GM23338 (cell line): ENCODE data around the gene DCAF12L2. TPM values are rescaled to one million over a fixed set of nuclear protein-coding genes. Genes with fewer than 3 reads are reported as not detected.

ENCODE experiments used
- ATAC-seq: fragments of 200-7000 bp; cut with Tn5 transposase; 3 replicates; pipeline ENCODE4 v1.9.1; 2020
- DNase-seq: peaks from one replicate; pipeline ENCODE4 v3.0.0-alpha.2; 2015; ENCODE audit warnings: low spot score
- H2AFZ ChIP-seq: fragments of 200-600 bp; sonication (generic); 2 replicates; pipeline ENCODE4 v1.8.0; 2016; ENCODE audit warnings: antibody characterized with exemption, mild to moderate bottlenecking, moderate library complexity
- H3F3A ChIP-seq: fragments of 200-600 bp; sonication (generic); replicated peaks from 2 replicates; pipeline ENCODE4 v1.8.0; 2017; ENCODE audit warnings: antibody characterized with exemption, mixed run types, low read depth
- H3K27ac ChIP-seq: fragments of 200-600 bp; sonication (generic); 2 replicates; pipeline ENCODE4 v1.6.1; 2016; ENCODE audit warnings: low read depth
- H3K27me3 ChIP-seq: fragments of 200-600 bp; sonication (generic); 2 replicates; pipeline ENCODE4 v1.8.0; 2016; ENCODE audit warnings: mild to moderate bottlenecking, mixed run types, moderate library complexity; ENCODE audit not compliant: insufficient read depth
- H3K36me3 ChIP-seq: fragments of 200-600 bp; sonication (generic); 2 replicates; pipeline ENCODE4 v1.8.0; 2016; ENCODE audit warnings: mild to moderate bottlenecking; ENCODE audit not compliant: insufficient read depth
- H3K4me1 ChIP-seq: fragments of 200-600 bp; sonication (generic); 2 replicates; pipeline ENCODE4 v1.8.0; 2016; ENCODE audit warnings: mild to moderate bottlenecking, moderate library complexity; ENCODE audit not compliant: insufficient read depth
- H3K4me2 ChIP-seq: fragments of 200-600 bp; sonication (generic); 2 replicates; pipeline ENCODE4 v1.7.1; 2017; ENCODE audit warnings: mixed run types
- H3K4me3 ChIP-seq: fragments of 200-600 bp; sonication (generic); 2 replicates; pipeline ENCODE4 v1.6.1; 2016; ENCODE audit warnings: mixed run types
- H3K79me2 ChIP-seq: fragments of 200-600 bp; sonication (generic); replicated peaks from 2 replicates; pipeline ENCODE4 v1.8.0; 2017; ENCODE audit warnings: mild to moderate bottlenecking; ENCODE audit not compliant: insufficient read depth
- H3K9me2 ChIP-seq: fragments of 200-600 bp; sonication (generic); 2 replicates; pipeline ENCODE4 v1.8.0; 2017; ENCODE audit not compliant: insufficient read depth
- H4K20me1 ChIP-seq: fragments of 200-600 bp; sonication (generic); replicated peaks from 2 replicates; pipeline ENCODE4 v1.8.0; 2017; ENCODE audit warnings: mild to moderate bottlenecking; ENCODE audit not compliant: insufficient read depth
- H3K27ac Mint-ChIP-seq: 2 replicates; pipeline ENCODE4 v1.8.0; 2020; ENCODE audit warnings: inconsistent platforms, mild to moderate bottlenecking, moderate library complexity, mixed read lengths
- H3K27me3 Mint-ChIP-seq: 3 replicates; pipeline ENCODE4 v1.8.0; 2022; ENCODE audit warnings: low read depth, mild to moderate bottlenecking, moderate library complexity, mixed read lengths, inconsistent platforms; ENCODE audit not compliant: insufficient read depth, poor library complexity
- H3K36me3 Mint-ChIP-seq: 3 replicates; pipeline ENCODE4 v1.8.0; 2021; ENCODE audit warnings: low read depth, mild to moderate bottlenecking, inconsistent platforms, moderate library complexity, mixed read lengths
- H3K4me1 Mint-ChIP-seq: 3 replicates; pipeline ENCODE4 v1.8.0; 2020; ENCODE audit warnings: mild to moderate bottlenecking, inconsistent platforms, mixed read lengths
- H3K4me3 Mint-ChIP-seq: 3 replicates; pipeline ENCODE4 v1.8.0; 2021; ENCODE audit warnings: moderate library complexity, mild to moderate bottlenecking, inconsistent platforms, mixed read lengths
- H3K9me3 Mint-ChIP-seq: 3 replicates; pipeline ENCODE4 v1.8.0; 2020; ENCODE audit warnings: moderate library complexity, mild to moderate bottlenecking, inconsistent platforms, mixed read lengths
- CREB1 ChIP-seq: fragments of 250-450 bp; sonication (Bioruptor Pico); IDR thresholded peaks from 2 replicates; pipeline ENCODE4 v1.5.0; 2020; ENCODE audit warnings: low read depth, mild to moderate bottlenecking, moderate library complexity
- CTCF ChIP-seq, 2 experiments: fragments of 200-600 bp in 1 of 2; sonication (generic) in 1 of 2; conservative IDR thresholded peaks; 2 replicates each; pipeline versions ENCODE4 v1.5.1 to v1.6.1; 2016 to 2017; ENCODE audit warnings: antibody characterized with exemption in 2 of 2, low read depth in 2 of 2, mild to moderate bottlenecking in 2 of 2, moderate library complexity in 1 of 2
- ETS1 ChIP-seq: IDR thresholded peaks from 2 replicates; pipeline ENCODE4 v1.6.1; 2016; ENCODE audit warnings: antibody characterized with exemption
- EZH2 ChIP-seq: fragments of 200-600 bp; sonication (generic); IDR thresholded peaks from one replicate; pipeline ENCODE4 v1.8.0; 2017; ENCODE audit warnings: antibody characterized with exemption, mild to moderate bottlenecking, low read depth; ENCODE audit not compliant: unreplicated experiment
- EZH2phosphoT487 ChIP-seq: fragments of 200-600 bp; sonication (generic); IDR thresholded peaks from one replicate; pipeline ENCODE4 v1.8.1; 2018; ENCODE audit warnings: antibody characterized with exemption; ENCODE audit not compliant: unreplicated experiment
- JUNB ChIP-seq: IDR thresholded peaks from one replicate; pipeline ENCODE4 v1.6.1; 2016; ENCODE audit warnings: antibody characterized with exemption; ENCODE audit not compliant: unreplicated experiment
- NANOG ChIP-seq: IDR thresholded peaks from 2 replicates; pipeline ENCODE4 v1.6.1; 2016; ENCODE audit warnings: antibody characterized with exemption, borderline replicate concordance
- POLR2AphosphoS5 ChIP-seq: IDR thresholded peaks from 2 replicates; pipeline ENCODE4 v1.6.1; 2016; ENCODE audit warnings: antibody characterized with exemption, low read depth
- REST ChIP-seq: IDR thresholded peaks from one replicate; pipeline ENCODE4 v1.6.1; 2018; ENCODE audit warnings: antibody characterized with exemption; ENCODE audit not compliant: unreplicated experiment
- STAT1 ChIP-seq: IDR thresholded peaks from one replicate; pipeline ENCODE4 v1.6.1; 2016; ENCODE audit warnings: antibody characterized with exemption; ENCODE audit not compliant: unreplicated experiment
- ZNF114 ChIP-seq: fragments of 250-450 bp; sonication (Bioruptor Pico); IDR thresholded peaks from 2 replicates; pipeline ENCODE4 v1.5.0; 2020; ENCODE audit warnings: mild to moderate bottlenecking, moderate library complexity
- ZNF331 ChIP-seq: fragments of 250-450 bp; sonication (Bioruptor Pico); IDR thresholded peaks from 2 replicates; pipeline ENCODE4 v1.5.0; 2020; ENCODE audit warnings: low read depth, mild to moderate bottlenecking, moderate library complexity
- ZNF462 ChIP-seq: fragments of 250-450 bp; sonication (Bioruptor Pico); IDR thresholded peaks from 2 replicates; pipeline ENCODE4 v1.5.0; 2020; ENCODE audit warnings: mild to moderate bottlenecking, moderate library complexity
- long read RNA-seq: library from polyadenylated mRNA; unstranded; transcript quantifications from one replicate; pipeline ENCODE4 v2.0.0, GENCODE V29; 2020; ENCODE audit not compliant: unreplicated experiment
- polyA plus RNA-seq: library from polyadenylated mRNA; unstranded; fragments of >200 nt; fragmentation: Nextera tagmentation; extraction: Ambion mirVana; gene quantifications from 2 replicates; pipeline ENCODE4 v1.2.1, GENCODE V29; 2016
- total RNA-seq: library from RNA; depleted of rRNA; stranded (reverse); fragments of >200 nt; shearing (Covaris generic); gene quantifications from 2 replicates; pipeline ENCODE4 v1.2.3, GENCODE V29; 2014; rRNA removed

The DCAF12L2 gene
- 1.3 and 1.9 TPM in 2 replicates for total RNA-seq
- 0.45 and 0.49 TPM in 2 replicates for polyA plus RNA-seq
- long read RNA-seq = 0 reads

- Histone ChIP-seq H3F3A (no peaks in the 10 kb centered on the region), H2AFZ (no peak within 1 kb of the TSS), H3K27ac (no peak within 1 kb of the TSS), H3K79me2 (no peaks in the 10 kb centered on the region), H4K20me1 (no peaks in the 10 kb centered on the region), H3K4me1 (no peaks in the 10 kb centered on the region), H3K9me2 (no peaks in the 10 kb centered on the region), H3K27me3 (peaks cover 11% of the 10 kb centered on the region; the same call in 1 of the 2 replicates), H3K4me3 (peak within 1 kb of the TSS; percentile 44), H3K4me2 (peak within 1 kb of the TSS; percentile 55), H3K36me3 (no peaks in the 10 kb centered on the region)
- Mint-ChIP-seq H3K36me3 (no peaks in the 10 kb centered on the region), H3K4me1 (no peaks in the 10 kb centered on the region), H3K4me3 (peak within 1 kb of the TSS; percentile 62; the same call in 2 of the 3 replicates), H3K9me3 (no peaks in the 10 kb centered on the region), H3K27me3 (peaks cover 15% of the 10 kb centered on the region), H3K27ac (no peak within 1 kb of the TSS)
- DNase-seq = peak; percentile 48
- TF ChIP-seq CREB1 = no peak
- TF ChIP-seq POLR2AphosphoS5 = no peak
- no peak for TF ChIP-seq ZNF114
- TF ChIP-seq ETS1 = no peak
- TF ChIP-seq EZH2 = no peak
- TF ChIP-seq REST = no peak
- TF ChIP-seq ZNF331 = no peak
- TF ChIP-seq ZNF462 (CRISPR knock-in tag) = no peak
- TF ChIP-seq JUNB = no peak
- no peak for TF ChIP-seq EZH2phosphoT487
- no peak for TF ChIP-seq NANOG
- no peak for TF ChIP-seq STAT1
- TF ChIP-seq CTCF (conservative IDR thresholded peaks at IDR 0.05; ENCODE audit: low read depth in 2 of 2) = no peak
- ATAC-seq = peak; percentile 83
Observed at GRCh38 chrX:126165721-126166461, at the start of gene DCAF12L2. TSS of gene DCAF12L2 (minus strand) at chrX:126166289. CDS start at chrX:126165924, 365 bp downstream.
